ENCODE measurements around the gene ATPAF2. TPM values are rescaled to one million over a fixed set of nuclear protein-coding genes. Genes with fewer than 3 reads are reported as not detected.

ATPAF2 gene
- polyA plus RNA-seq, 1 donor, result 29.5 TPM

DNA sequence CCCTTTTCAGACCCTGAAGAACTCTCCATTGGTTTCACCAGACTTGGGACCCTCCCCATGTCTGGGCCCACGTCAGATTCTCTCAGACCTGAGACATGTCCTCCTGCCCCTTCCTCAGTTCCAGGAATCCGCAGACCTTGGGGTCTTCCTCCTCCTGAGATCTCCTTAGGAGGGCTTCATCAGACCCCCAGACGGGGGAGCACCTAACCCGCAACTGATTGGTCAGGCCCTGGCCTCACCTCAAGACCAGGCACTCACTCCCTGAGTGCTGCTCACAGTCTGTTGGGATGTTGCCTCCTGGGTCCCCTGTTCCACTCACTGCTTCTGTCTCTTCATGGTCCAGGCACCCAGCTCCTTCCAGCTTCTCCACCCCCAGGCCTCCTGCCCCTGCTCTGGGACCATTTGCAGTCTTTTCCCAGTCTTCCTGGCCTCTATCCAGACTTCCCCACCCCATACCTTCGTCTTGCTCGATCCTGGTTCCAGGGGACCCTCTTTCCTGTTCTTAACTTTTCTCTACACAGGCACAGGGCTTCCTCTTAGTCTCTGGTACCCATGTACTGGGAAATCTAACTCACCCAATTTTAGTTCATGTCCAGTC, 1.4 kb upstream of the ATPAF2 start:
- no peak for DNase-seq

DNA sequence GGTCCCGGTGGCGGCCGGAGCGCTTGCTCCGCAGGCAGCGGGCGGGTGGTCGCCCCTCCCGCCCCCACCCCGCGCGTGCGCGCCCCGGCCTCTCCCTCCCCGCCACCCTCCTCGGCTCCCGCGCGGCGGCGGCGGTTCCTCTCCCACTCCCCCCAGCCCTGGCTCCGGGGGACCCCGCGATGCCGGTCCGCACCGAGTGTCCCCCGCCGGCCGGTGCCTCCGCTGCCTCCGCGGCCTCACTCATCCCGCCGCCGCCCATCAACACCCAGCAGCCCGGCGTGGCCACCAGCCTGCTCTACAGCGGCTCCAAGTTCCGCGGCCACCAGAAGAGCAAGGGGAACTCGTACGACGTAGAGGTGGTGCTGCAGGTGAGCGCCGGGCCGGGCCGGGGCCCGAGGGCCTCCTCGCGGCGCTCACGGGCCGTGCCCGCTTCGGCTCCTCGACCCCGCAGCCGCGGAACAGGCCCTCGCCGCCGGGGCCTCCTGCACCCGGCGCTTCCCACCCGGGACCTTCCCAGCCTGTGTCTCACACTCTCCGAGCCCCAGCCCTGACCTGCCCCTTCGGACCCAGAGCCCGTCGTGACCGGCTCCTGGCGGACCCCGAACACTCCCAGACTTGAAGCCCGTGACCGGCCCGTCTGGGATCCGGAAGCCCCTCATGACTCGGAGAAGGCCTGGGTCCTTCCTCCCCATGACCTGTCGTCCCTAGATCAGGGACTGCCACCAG, 730 bp upstream of the ATPAF2 start:
- no peak for DNase-seq

DNA sequence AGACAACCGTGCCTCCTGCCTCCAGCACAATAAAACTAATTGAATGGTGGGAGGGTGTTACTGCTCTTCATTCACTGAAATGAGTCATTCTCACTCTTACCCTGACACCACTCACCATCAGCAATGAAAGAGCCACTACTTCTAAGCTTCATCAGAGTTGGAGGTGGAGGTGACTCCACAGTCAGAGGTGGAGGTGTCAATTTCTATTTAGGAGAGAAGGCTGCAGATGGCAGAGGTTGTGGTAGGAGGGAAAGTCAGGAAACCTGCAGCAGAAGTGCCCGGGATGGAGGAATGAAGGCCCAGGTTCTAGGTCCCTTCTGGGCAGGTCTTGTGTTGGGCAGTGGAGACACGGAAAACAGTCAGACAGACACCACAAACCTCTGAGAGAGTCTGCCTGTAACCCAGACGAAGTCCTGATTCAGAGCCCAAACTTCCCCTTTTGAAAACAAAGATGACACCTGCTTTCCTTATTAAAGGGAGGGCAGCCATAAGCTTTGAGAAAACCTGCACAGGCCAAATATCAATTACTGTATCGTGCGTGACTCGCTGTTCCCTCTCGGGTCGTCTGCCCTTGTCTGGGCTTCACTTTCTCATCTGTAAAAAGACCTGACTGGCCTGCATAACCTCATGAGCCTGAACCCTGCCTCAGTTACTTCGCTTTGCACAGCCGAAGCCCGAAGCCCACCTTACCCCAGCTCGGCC, 668 bp downstream of the ATPAF2 start:
- DNase-seq, result no peak

DNA sequence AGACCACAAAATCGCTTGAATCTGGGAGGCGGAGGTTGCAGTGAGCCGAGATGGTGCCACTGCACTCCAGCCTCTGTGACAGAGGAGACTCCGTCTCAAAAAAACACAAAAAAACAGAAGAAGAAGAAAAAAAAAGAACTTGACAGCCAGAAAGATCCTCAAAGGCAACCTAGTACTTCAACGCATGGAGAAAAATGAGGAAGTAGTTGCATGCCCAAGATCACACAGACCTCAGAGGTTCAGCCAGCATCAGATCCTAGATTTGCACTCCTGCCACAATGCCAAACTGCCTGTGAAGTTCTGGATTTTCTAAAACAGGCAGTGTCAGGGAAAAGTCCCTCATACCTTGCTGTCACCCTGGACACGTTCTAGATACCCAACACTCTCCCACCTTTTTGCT, 1.5 kb downstream of the ATPAF2 start:
- no peak for DNase-seq

DNA sequence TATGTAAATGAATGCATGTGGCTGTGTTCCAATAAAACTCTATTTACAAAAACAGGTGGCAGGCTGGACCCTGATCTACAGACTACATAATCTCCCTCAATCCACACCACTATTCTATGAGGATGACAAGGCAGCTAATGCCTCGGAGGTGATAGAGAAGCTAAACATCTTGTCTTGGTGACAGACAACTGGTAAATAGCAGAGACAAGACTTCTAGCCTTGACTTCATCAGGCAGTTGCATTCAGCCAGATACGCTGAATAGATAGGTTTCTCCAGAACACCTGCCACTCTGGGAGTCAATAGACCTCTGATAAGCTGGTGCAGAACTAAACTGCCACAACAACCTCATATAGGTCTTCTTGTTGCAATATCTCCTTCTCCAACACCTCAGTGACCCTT, 3.3 kb downstream of the ATPAF2 start:
- DNase-seq, result no peak

DNA sequence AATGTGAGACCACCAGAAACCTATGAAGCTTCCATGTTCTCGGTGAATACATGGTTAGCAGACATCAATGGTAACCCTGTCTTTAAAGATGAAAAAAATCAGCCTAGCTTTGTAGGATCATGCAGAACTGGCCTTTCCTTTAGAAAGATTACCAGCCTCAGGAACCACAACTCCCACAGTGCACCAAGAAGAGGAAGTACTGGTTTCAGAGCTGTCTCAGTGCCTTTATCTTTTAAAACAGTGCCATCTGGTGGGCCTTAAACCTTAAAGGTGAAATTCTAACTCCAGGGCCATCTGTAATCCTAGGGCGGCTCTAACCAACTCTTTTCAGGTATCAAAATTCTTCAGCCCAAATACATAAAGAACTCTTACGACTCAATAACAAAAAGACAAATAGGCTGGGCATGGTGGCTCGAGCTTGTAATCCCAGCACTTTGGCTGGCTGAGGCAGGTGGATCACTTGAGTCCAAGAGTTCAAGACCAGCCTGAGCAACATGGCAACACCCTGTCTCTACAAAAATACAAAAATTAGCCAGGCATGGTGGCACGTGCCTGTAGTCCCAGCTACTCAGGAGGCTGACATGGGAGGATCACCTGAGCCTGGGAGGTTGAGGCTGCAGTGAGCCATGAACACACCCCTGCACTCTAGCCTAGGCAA, 5.4 kb downstream of the ATPAF2 start:
- peak; percentile 79 for DNase-seq

DNA sequence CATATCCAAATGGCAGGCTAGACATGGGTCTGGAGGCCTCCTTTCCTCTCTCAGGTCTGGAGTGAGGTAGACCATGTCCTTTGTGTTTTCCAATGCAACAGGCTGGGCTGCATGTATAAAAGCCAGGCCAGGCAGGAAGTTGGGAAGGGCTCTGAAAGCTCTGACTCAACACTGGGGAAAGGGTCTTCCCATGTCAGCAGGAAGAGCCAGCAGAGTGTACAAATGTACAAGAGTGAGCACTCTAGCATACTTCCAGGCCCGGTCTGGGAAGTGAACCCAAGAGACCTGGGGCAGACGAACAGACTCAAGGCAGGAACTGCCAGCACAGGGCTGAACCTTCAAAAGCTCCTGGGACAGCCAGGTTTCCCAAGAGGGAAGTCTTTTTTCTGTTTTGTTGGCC, 7.0 kb downstream of the ATPAF2 start:
- no peak for DNase-seq

DNA sequence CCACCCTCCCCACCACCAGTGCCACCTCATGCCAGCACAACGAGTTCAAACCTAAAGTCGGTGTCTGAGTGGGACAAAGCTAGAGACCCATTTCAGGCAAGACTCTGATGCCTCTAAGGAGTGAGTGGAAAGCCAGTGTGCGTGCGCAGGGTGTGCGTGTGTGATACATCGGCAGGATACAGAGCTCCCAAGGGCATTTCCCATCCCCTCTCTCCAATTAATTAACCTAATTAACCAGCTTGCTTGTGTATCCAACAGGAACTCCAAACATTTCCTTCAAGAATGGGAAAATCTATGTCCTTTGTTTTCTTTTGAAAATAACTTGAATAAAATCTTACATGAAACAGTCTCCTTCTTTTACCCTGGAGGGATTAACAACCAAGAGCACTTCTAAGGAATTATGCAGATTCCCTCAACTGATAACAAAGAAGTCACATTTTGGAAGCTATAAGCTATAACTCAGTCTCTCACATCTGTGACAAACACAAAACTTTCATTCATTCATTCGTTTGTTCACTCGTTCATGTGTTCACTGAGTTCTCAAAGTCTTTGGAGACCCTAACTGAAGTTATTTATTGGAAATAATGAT, 9.9 kb downstream of the ATPAF2 start:
- no peak for DNase-seq

DNA sequence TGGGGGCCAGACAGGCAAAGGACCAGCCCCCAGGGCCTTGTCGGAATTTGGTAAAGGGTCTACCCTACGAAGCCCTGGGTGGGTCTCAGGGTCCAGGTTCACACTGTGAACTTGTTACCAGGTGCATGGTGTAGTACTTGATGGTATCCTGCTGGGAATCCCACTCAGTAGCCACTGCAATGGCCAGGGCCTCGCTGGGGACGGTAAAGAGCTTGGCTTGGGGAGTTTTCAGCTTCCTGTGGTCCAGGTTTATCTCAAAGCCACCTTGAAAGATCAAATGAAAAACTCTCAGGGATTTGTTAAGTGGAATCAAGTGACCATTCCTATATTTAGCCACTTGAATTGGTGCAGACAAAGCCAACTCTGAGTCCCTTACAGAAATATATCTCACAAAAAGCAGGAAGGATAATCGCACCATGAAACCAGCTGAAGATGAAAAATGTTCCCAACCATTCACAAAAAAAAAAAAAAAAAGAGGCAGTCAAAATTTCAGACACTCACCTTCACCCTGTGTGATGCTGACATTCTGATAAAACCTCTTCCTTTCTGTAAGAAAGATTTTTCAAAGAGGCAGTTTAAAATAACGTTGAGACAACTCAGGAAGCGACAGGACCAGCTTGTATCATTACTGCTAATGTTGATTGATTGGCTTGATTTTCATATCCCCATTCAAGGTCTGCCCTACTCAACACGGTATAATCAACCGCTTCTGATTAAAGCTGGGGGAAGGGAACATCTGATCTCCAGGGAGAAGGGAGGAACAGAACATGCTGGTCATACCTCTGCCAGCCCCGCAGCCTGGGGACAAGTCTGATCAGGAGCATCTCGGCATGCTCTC, 10.6 kb downstream of the ATPAF2 start:
- DNase-seq, result no peak

DNA sequence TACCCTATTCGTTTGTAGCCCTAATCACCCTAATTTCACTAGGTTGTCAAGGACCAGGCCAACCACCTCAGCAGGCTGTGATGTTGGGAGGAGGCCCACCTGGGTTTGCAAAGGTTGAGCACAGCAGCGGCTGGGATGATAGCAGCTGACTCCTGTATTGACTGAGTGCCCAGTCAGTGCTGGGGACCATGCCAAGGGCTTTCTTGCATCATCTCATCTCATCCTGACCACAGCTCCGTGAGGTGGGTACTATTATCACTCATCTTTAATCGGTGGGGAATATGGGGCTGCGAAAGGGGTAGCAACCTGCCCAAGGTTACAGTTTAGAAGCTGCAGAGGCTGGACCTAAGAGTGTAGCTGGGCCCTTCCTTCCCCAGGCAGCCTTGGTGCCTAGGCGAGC, 11.7 kb downstream of the ATPAF2 start:
- DNase-seq, result no peak

DNA sequence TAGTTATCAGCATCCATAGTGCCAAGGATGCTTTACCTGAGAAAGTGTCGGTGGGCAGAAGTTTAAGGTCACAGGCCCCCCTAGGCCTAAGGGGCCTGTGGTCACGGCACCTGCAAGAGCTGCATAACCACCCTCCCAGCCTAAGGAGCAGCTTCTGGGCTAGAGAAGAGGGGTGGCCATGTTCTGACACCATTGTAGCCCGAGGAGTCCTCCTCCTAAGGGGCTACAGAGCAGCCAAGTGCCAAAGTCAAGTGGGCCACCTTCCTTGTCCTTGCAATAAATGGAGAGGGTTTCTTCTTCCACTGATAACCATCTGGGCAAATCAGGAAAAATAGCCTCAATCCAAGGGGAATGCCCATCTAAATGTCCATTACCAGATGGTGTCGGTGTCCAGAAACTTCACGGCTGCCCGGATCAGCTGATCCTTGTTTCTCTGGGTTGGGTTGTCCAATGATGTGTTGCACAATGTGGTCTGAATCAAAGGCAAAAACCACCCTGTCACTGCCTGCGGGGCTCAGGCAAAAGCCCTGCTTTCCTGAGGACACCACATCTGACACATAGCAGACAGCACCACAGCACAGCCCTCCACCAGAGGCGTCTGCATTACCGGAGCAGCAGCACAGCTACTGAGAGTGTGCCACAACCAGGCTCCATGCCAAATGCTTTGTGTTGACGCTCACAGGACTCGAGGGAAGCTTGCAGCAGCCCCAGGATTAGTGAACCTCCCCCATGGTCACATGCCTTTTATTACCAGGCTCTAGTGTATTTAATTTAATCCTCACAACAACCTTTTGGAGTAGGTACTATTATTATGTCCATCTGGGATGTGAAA, 12.8 kb downstream of the ATPAF2 start:
- no peak for DNase-seq

DNA sequence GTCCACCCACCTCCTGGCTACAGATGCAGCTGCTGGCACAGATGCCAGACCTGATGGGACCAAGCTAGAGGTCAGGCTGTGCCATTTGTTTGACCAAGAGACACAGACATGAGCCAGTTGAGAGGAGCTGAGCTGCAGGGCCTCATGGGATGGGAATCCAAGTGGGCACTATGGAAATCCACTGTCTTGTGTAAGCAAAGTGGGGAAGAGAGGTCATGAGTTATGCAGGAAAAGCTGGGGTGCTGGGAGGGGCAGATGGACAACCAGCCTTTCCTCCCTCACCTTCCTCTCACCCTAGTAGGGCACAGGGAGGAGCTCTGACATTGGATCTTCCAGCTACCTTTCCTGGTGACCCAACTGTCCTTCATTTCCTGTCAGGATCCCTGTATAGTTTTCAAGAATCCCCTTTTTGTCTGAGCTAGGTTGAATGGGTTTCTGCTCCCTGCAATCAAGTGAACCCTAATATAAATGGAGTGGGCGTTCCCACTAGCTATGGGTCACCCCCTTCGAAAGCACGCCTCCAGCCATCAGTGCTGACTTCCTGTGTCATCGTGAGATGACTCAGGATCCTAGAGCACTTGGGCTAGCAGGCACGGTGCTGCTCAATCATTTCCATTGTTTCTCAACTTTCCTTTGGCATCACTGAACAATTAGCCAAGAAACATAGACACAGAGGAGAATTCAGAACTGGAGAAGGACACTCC, 13.6 kb downstream of the ATPAF2 start:
- no peak for DNase-seq

DNA sequence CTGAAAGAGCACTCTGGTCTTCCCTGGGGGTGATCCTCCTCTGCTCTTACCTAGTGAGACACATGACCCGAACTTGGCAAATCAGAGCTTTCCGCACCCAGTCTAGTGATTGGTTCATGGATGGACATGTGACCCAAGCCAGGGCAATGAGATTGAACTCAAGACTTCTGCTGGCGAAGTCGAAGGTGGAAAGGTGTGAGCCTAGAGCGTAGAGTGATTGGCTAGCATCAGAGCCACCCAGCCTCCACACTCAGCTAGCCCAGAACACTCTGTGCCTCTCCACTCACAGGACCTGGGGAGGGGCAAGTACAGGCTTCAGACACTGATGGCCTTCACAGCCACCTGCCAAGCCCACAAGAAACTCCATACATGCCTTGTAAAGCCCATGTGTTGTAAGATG, 17.6 kb downstream of the ATPAF2 start:
- DNase-seq, result no peak

DNA sequence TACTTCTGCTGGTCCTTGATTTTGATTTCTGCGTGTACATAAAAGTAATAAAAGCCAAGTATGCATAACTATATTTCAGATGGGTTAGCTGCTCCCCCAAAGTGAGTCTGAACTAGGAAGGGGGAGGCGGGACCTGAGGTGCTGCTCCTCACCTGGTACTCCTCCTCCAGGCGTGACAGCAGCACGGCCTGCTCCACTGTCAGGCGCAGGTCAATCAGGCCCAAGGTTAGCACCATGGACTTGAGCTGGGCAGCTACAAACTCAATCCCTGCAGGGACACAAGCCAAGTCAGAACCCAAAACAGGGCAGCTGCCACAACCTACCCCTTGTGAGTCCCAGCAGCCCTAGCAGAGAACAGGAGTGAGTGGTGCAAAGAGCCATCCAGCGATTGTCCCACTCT, 18.0 kb downstream of the ATPAF2 start:
- DNase-seq, result no peak

DNA sequence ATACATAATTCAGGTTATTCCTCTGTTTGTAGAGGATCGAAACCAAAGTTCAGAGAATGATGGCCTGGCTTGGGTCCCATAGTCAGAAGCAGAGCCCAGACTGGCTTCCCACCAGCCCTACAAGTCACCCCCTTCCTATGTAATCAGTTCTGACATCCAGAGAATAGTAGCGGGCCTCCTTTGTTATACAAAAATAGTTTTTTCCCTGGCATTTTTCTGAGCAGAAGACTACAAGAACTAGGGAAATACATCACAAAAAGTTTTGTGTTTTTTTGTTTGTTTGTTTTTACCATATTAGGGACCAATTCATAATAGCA, 19.2 kb downstream of the ATPAF2 start:
- no peak for DNase-seq

DNA sequence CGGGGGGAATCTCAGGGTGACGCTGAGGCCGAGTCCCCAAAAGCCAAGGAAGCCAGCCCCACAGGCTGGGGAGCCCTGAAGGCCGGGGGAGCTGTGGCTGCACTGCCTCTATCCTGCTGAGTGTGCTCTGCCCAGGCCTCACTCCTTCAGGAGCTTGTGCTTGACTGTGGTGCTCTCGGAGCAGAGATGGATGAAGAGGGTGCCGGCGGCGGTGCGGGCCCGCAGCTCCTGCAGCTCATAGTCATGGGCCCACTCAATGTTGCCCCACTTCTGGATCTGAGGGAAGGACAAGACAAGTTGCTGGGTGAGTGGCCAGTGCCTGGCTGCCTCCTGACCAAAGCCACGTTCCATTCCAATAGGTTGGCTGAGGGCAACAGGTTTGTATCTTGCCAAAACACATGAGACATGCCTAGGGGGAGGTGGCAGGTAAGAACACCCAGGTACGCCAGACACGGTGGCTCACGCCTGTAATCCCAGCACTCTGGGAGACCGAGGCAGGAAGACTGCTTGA, 20.5 kb downstream of the ATPAF2 start:
- DNase-seq, result no peak

DNA sequence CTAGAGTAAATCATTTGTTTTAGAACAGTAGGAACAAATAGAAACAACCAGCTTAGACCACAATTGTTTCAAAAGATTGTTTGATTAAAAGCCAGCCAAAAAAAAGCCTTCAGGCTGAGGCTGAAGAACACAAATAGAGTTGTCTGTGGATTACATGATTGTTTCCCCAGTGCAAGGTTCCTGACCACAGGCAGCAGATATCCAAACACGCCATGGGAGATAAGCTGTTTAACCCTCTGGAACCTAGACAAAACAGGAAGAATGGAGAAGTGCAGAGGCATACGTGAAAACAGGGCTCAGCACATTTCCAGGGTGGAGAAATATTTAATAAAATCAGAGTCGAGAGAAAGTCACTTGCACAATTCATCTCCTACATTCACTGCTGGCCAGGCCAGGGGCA, 21.0 kb downstream of the ATPAF2 start:
- no peak for DNase-seq

DNA sequence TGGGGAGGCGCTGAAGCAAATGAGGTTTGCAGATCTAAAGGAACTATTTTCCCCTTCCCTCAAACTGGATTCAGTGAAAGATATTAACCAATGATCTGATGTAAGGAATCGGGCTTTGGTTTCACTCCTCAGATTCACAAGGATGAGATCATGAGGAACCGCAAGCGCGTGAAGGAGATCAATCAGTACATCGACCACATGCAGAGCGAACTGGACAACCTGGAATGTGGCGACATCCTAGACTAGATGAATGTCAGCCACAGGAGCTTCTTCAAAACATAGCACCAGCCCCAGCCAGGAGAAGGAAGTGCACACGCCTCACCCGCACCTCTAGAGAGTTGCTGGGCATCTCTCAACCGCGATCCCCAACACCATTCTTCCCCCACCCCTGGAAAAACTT, 22.5 kb downstream of the ATPAF2 start:
- no peak for DNase-seq

DNA sequence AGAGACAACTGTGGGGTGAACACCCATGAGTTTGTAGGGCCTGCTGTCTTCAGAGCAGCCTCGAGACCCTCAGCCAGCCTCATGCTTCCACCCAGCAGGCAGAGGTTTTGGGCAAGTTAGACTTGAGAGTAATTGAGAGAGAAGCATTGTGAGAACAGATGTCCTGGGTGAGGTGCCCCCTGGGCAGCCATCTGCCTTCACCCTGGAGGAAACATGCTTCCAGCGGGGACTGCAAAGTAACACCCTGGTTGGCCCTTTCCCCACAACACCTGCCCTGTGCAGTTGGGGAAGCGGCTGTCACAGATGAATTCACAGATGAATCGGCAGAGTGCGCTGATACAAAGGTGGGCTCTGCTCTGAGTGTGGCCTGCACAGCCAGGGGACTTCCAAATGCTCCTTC, 23.4 kb downstream of the ATPAF2 start:
- DNase-seq, result no peak

DNA sequence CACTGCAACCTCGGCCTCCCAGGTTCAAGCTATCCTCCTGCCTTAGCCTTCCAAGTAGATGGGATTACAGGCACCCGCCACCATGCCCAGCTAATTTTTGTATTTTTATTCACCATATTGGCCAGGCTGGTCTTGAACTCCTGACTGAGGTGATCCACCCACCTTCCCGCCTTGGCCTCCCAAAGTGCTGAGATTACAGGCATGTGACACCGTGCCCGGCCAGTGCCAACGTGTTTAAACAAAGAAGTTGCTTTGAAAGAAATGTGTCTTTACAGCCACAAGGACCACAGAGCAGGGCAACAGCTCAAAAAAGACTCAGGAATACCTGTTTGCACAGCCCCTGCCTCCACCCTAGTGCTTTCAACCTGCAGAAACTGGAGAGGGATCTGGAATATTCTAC, 25.0 kb downstream of the ATPAF2 start:
- DNase-seq, result no peak

Measured in left kidney (tissue), 2 donors.